Mammary epithelial cell (primary cell): ENCODE results near the gene NHLRC4.

ENCODE experiments used
- CTCF ChIP-seq, 2 donors: IDR thresholded peaks in 1 of 2; conservative IDR thresholded peaks in 1 of 2; 2 replicates each; pipeline ENCODE4 v1.5.1; 2011 to 2012; ENCODE audit warnings: inconsistent platforms in 2 of 2, low read length in 2 of 2, mild to moderate bottlenecking in 2 of 2, control low read depth in 1 of 2, low read depth in 1 of 2; ENCODE audit not compliant: insufficient read depth in 1 of 2; ENCODE audit errors: extremely low read depth in 1 of 2
- EZH2 ChIP-seq: IDR thresholded peaks from 2 replicates; pipeline ENCODE4 v1.6.1; 2012; ENCODE audit warnings: low read length, inconsistent platforms, borderline replicate concordance

DNA sequence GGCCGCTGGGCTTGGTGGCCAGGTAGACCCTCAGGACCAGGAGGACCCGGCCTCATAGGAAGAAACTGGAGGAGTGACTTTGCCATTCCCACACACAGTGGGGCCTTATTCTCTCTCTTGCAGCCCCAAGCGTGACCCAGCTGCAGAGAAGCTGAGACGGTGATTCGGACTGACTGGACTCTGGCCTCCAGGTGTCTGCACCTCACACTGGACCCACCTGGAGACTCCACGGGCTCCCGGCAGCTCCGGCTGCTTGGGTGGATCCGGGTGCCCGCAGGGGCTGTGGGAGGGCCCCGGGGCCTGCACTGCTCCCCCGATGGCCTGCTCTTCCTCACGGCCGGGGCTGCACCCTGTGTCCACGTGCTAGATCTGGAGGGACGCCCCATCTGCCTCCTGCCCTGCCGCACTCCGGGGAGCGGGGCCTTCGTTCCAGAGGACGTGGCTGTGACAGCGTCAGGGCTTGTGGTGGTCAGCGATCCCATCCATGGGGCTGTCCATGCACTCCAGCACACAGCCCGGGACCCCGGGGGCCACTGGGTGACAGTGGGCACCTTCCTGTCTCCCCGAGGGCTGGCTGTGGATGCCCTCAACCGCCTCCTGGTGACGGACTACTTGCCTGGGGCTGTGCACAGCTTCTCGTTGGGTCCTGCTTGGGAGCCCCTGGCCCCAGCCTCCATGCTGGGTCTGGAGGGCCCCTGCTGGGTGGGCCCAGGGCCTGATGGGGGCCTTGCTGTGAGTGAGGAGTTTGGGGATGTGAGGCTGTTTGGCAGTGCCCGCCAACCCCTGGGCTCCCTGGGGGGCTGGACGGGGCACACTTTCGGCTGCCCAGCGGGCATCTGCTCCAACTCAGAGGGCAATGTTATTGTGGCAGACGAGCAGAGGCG is 810 bp downstream of the NHLRC4 start:
- TF ChIP-seq CTCF (conservative IDR thresholded peaks at IDR 0.05 in 1 of 2, IDR thresholded peaks at IDR 0.05 in 1 of 2; ENCODE audit: extremely low read depth in 1 of 2, insufficient read depth in 1 of 2, low read depth in 1 of 2, low read length in 2 of 2) (no peak), EZH2 (no peak)
